IMR-90 (cell line): ENCODE results near the gene TPP2. TPM values are rescaled to one million over a fixed set of nuclear protein-coding genes. Genes with fewer than 3 reads are reported as not detected.

Experiments
- ATAC-seq: fragments of 200-7000 bp; cut with Tn5 transposase; 2 replicates; pipeline ENCODE4 v1.9.1; 2020; ENCODE audit warnings: low read depth, mild to moderate bottlenecking, moderate library complexity
- BruUV-seq: library from RNA; stranded (reverse); fragments of 400-500 nt; replicated peaks from 2 replicates; lab custom pipeline; 2021; lab: Mats Ljungman, UMichigan
- CTCF ChIA-PET: fragments of 300-600 bp; formaldehyde crosslinking; extraction: SDS; loops from one replicate; lab custom pipeline; 2021; ENCODE audit warnings: antibody characterized with exemption; lab: Yijun Ruan, JAX
- POLR2A ChIA-PET: fragments of 300-600 bp; sonication (Branson Sonifier 250); formaldehyde crosslinking; loops from one replicate; lab custom pipeline; 2022; ENCODE audit warnings: antibody characterized with exemption; ENCODE audit not compliant: unreplicated experiment; lab: Charles Lee
- DNase-seq: peaks from one replicate; pipeline ENCODE4 v3.0.0; 2013
- H2AFZ ChIP-seq: replicated peaks from 2 replicates; pipeline ENCODE3; 2013; ENCODE audit warnings: low read length, mild to moderate bottlenecking; ENCODE audit not compliant: poor library complexity
- H2AK5ac ChIP-seq: 2 replicates; pipeline ENCODE4 v1.6.1; 2013; ENCODE audit warnings: low read depth, low read length, inconsistent platforms
- H2AK9ac ChIP-seq: replicated peaks from 2 replicates; pipeline ENCODE3; 2013; ENCODE audit warnings: mild to moderate bottlenecking, low read depth, low read length, moderate library complexity; ENCODE audit not compliant: poor library complexity
- H2BK120ac ChIP-seq: 2 replicates; pipeline ENCODE4 v1.6.1; 2013; ENCODE audit warnings: low read depth, low read length, inconsistent platforms
- H2BK15ac ChIP-seq: 3 replicates; pipeline ENCODE4 v1.6.1; 2013; ENCODE audit warnings: low read depth, low read length, inconsistent platforms
- H2BK20ac ChIP-seq: 2 replicates; pipeline ENCODE4 v1.6.1; 2013; ENCODE audit warnings: low read depth, mild to moderate bottlenecking, inconsistent platforms, low read length, moderate library complexity
- H2BK5ac ChIP-seq: 2 replicates; pipeline ENCODE4 v1.6.1; 2013; ENCODE audit warnings: mild to moderate bottlenecking, low read depth, low read length, inconsistent platforms; ENCODE audit not compliant: poor library complexity, severe bottlenecking
- H3K14ac ChIP-seq: replicated peaks from 2 replicates; pipeline ENCODE4 v1.6.1; 2013; ENCODE audit warnings: low read depth, low read length, inconsistent platforms
- H3K18ac ChIP-seq: 2 replicates; pipeline ENCODE4 v1.6.1; 2013; ENCODE audit warnings: low read depth, low read length, control low read depth
- H3K23ac ChIP-seq: 2 replicates; pipeline ENCODE4 v1.6.1; 2013; ENCODE audit warnings: low read depth, low read length, inconsistent platforms
- H3K27ac ChIP-seq: 2 replicates; pipeline ENCODE4 v1.5.1; 2013; ENCODE audit warnings: mild to moderate bottlenecking, control low read depth, low read length; ENCODE audit not compliant: insufficient read depth
- H3K27me3 ChIP-seq: 2 replicates; pipeline ENCODE4 v1.6.1; 2013; ENCODE audit warnings: low read length; ENCODE audit not compliant: control insufficient read depth, insufficient read depth
- H3K36me3 ChIP-seq: 2 replicates; pipeline ENCODE4 v1.6.1; 2013; ENCODE audit warnings: low read length, mixed read lengths; ENCODE audit not compliant: control insufficient read depth, insufficient read depth
- H3K4ac ChIP-seq: 2 replicates; pipeline ENCODE4 v1.6.1; 2013; ENCODE audit warnings: low read depth, low read length, inconsistent platforms
- H3K4me1 ChIP-seq: 2 replicates; pipeline ENCODE4 v1.6.1; 2013; ENCODE audit warnings: low read length, mixed read lengths; ENCODE audit not compliant: control insufficient read depth, insufficient read depth
- H3K4me2 ChIP-seq: 2 replicates; pipeline ENCODE4 v1.6.1; 2013; ENCODE audit warnings: low read depth, mild to moderate bottlenecking, control low read depth, low read length, moderate library complexity
- H3K4me3 ChIP-seq: 2 replicates; pipeline ENCODE4 v1.5.1; 2013; ENCODE audit warnings: low read depth, mild to moderate bottlenecking, control low read depth, low read length, moderate library complexity; ENCODE audit not compliant: insufficient read depth
- H3K56ac ChIP-seq: 2 replicates; pipeline ENCODE4 v1.6.1; 2013; ENCODE audit warnings: low read length, inconsistent platforms; ENCODE audit not compliant: insufficient read depth; ENCODE audit errors: extremely low read depth
- H3K79me1 ChIP-seq, 2 experiments: 2 replicates each; pipeline ENCODE4 v1.6.1; 2013; ENCODE audit warnings: low read length in 2 of 2, inconsistent platforms in 1 of 2, low read depth in 1 of 2
- H3K9ac ChIP-seq: 2 replicates; pipeline ENCODE4 v1.6.1; 2013; ENCODE audit warnings: low read depth, low read length, control low read depth
- H3K9me1 ChIP-seq: 2 replicates; pipeline ENCODE4 v1.6.1; 2013; ENCODE audit warnings: low read length, inconsistent platforms; ENCODE audit not compliant: insufficient read depth
- H3K9me3 ChIP-seq: 2 replicates; pipeline ENCODE4 v1.6.1; 2013; ENCODE audit warnings: low read length; ENCODE audit not compliant: control insufficient read depth, insufficient read depth
- H4K20me1 ChIP-seq: 2 replicates; pipeline ENCODE4 v1.6.1; 2013; ENCODE audit warnings: low read length, inconsistent platforms; ENCODE audit not compliant: insufficient read depth
- H4K5ac ChIP-seq: 2 replicates; pipeline ENCODE4 v1.6.1; 2013; ENCODE audit warnings: mild to moderate bottlenecking, low read depth, low read length, control low read depth
- H4K8ac ChIP-seq, 2 experiments: 2 replicates each; pipeline ENCODE4 v1.6.1; 2013; ENCODE audit warnings: low read depth in 2 of 2, low read length in 2 of 2, control low read depth in 1 of 2, inconsistent platforms in 1 of 2
- H4K91ac ChIP-seq: 2 replicates; pipeline ENCODE4 v1.6.1; 2013; ENCODE audit warnings: low read depth, low read length, inconsistent platforms; ENCODE audit not compliant: insufficient read depth
- BHLHE40 ChIP-seq: fragments of 150-350 bp; IDR thresholded peaks from 2 replicates; pipeline ENCODE4 v1.6.1; 2016; ENCODE audit warnings: mild to moderate bottlenecking, low read depth, low read length
- CEBPB ChIP-seq: IDR thresholded peaks from 2 replicates; pipeline ENCODE4 v1.6.1; 2012; ENCODE audit warnings: low read depth, low read length, improper control_type of control experiment
- CHD1 ChIP-seq: IDR thresholded peaks from 2 replicates; pipeline ENCODE4 v1.6.1; 2012; ENCODE audit warnings: low read depth, low read length, improper control_type of control experiment
- FOS ChIP-seq: fragments of 150-350 bp; IDR thresholded peaks from 2 replicates; pipeline ENCODE4 v1.6.1; 2016; ENCODE audit warnings: low read depth, low read length
- MAFK ChIP-seq: IDR thresholded peaks from 2 replicates; pipeline ENCODE4 v1.6.1; 2012; ENCODE audit warnings: low read depth, low read length, improper control_type of control experiment
- MAZ ChIP-seq: IDR thresholded peaks from 2 replicates; pipeline ENCODE4 v1.6.1; 2012; ENCODE audit warnings: low read depth, mild to moderate bottlenecking, low read length, improper control_type of control experiment, moderate library complexity, borderline replicate concordance
- MXI1 ChIP-seq: IDR thresholded peaks from 2 replicates; pipeline ENCODE4 v1.6.1; 2012; ENCODE audit warnings: low read depth, mild to moderate bottlenecking, low read length, moderate library complexity, borderline replicate concordance
- NFE2L2 ChIP-seq: fragments of 150-350 bp; IDR thresholded peaks from 2 replicates; pipeline ENCODE4 v1.6.1; 2016; ENCODE audit warnings: low read depth, mild to moderate bottlenecking, low read length
- POLR2A ChIP-seq: IDR thresholded peaks from 2 replicates; pipeline ENCODE4 v1.6.1; 2012; ENCODE audit warnings: mild to moderate bottlenecking, low read depth, low read length
- RAD21 ChIP-seq: IDR thresholded peaks from 2 replicates; pipeline ENCODE4 v1.6.1; 2012; ENCODE audit warnings: low read length, improper control_type of control experiment
- RCOR1 ChIP-seq: IDR thresholded peaks from 2 replicates; pipeline ENCODE4 v1.6.1; 2012; ENCODE audit warnings: mild to moderate bottlenecking, low read length, improper control_type of control experiment; ENCODE audit not compliant: insufficient replicate concordance
- RFX5 ChIP-seq: IDR thresholded peaks from 2 replicates; pipeline ENCODE4 v1.8.0; 2012; ENCODE audit warnings: low read depth, mild to moderate bottlenecking, low read length, moderate library complexity
- SMC3 ChIP-seq: fragments of 150-350 bp; IDR thresholded peaks from 2 replicates; pipeline ENCODE4 v1.6.1; 2016; ENCODE audit warnings: low read depth, mild to moderate bottlenecking, antibody characterized with exemption, low read length, moderate library complexity
- WGBS, 2 experiments: methylation state at CpG; one replicate each; pipeline versions ENCODE4 v1.1.5 to v1.1.7; 2013; ENCODE audit warnings: missing lambda C conversion rate in 2 of 2; ENCODE audit not compliant: insufficient read length in 1 of 2; ENCODE audit errors: extremely low coverage in 2 of 2; 5-methylcytosine and 5-hydroxymethylcytosine counted together
- dilution Hi-C: fragments of 300-500 bp; cut with HindIII; formaldehyde crosslinking; loops from one replicate; pipeline ENCODE4 v1.14.3; 2018; ENCODE audit warnings: low sequenced_read_pairs; ENCODE audit not compliant: unreplicated experiment
- in situ Hi-C: fragments of 300-500 bp; cut with MboI; formaldehyde crosslinking; loops from 3 replicates; pipeline ENCODE4 v1.14.3; 2019; ENCODE audit warnings: low sequenced_read_pairs, inconsistent platforms, mixed read lengths
- intact Hi-C: fragments of 100-400 bp; cut with micrococcal nuclease; formaldehyde crosslinking; loops from 2 replicates; pipeline ENCODE4 v1.10.0; 2022
- polyA plus RNA-seq, 3 experiments: library from polyadenylated mRNA; depleted of rRNA; stranded (reverse); fragments of >200 nt; gene quantifications; 2 replicates each; pipeline ENCODE4 v1.2.3, GENCODE V29; 2012; ENCODE audit warnings: low replicate concordance in 1 of 3
- total RNA-seq: library from RNA; depleted of rRNA; stranded (reverse); fragments of >200 nt; gene quantifications from 2 replicates; pipeline ENCODE4 v1.2.3, GENCODE V29; 2012
- TF ChIP-seq, protein P1 (sequence below): fragments of 150-350 bp; IDR thresholded peaks from 2 replicates; pipeline ENCODE4 v1.6.1; 2017; ENCODE audit warnings: mild to moderate bottlenecking, antibody characterized with exemption, low read length, low read depth
- TF ChIP-seq, protein P2 (sequence below): conservative IDR thresholded peaks from 2 replicates; pipeline ENCODE4 v1.5.1; 2012; ENCODE audit warnings: mild to moderate bottlenecking, low read depth, low read length, improper control_type of control experiment
- TF ChIP-seq, protein P3 (sequence below): fragments of 150-350 bp; IDR thresholded peaks from 2 replicates; pipeline ENCODE4 v1.6.1; 2016; ENCODE audit warnings: low read depth, mild to moderate bottlenecking, low read length, moderate library complexity, borderline replicate concordance

Gene TPP2
- total and polyA plus RNA-seq, 2 of the 4 experiments (the other 2 are of a cell fraction) = 27.6 to 52.9 TPM

DNA sequence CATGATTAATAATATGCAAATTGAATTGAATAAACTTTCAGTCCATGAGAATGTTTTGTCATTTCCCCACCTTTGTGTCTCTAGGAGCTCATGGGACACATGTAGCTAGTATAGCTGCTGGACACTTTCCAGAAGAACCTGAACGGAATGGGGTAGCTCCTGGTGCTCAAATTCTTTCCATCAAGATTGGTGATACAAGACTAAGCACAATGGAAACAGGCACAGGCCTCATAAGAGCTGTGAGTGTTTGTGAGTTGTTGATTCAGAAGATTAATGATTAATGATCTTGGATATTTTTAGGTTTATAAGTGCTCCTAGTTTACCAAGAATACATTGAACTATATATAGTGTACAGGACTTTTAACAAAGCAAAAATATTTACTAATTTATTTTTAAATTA is 30.1 kb downstream of the TPP2 start:
- POLR2A ChIA-PET = no interaction called here
- BruUV-seq = no TSS peak
- H4K5ac ChIP-seq = no peak overlapping the region
- no peak overlapping the region for H2AK5ac ChIP-seq
- H2BK20ac ChIP-seq = no peak overlapping the region
- H3K4ac ChIP-seq = no peak overlapping the region
- in situ Hi-C loops = no loop called here
- TF ChIP-seq FOS (no peak), NFE2L2 (no peak), RFX5 (no peak), BHLHE40 (no peak), RCOR1 (no peak), MXI1 (no peak), MAFK (no peak), RAD21 (no peak), POLR2A (no peak), MAZ (no peak), CEBPB (no peak), SMC3 (no peak), CHD1 (no peak)
- TF ChIP-seq, protein P1, sequence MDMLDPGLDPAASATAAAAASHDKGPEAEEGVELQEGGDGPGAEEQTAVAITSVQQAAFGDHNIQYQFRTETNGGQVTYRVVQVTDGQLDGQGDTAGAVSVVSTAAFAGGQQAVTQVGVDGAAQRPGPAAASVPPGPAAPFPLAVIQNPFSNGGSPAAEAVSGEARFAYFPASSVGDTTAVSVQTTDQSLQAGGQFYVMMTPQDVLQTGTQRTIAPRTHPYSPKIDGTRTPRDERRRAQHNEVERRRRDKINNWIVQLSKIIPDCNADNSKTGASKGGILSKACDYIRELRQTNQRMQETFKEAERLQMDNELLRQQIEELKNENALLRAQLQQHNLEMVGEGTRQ = no peak
- TF ChIP-seq, protein P2, sequence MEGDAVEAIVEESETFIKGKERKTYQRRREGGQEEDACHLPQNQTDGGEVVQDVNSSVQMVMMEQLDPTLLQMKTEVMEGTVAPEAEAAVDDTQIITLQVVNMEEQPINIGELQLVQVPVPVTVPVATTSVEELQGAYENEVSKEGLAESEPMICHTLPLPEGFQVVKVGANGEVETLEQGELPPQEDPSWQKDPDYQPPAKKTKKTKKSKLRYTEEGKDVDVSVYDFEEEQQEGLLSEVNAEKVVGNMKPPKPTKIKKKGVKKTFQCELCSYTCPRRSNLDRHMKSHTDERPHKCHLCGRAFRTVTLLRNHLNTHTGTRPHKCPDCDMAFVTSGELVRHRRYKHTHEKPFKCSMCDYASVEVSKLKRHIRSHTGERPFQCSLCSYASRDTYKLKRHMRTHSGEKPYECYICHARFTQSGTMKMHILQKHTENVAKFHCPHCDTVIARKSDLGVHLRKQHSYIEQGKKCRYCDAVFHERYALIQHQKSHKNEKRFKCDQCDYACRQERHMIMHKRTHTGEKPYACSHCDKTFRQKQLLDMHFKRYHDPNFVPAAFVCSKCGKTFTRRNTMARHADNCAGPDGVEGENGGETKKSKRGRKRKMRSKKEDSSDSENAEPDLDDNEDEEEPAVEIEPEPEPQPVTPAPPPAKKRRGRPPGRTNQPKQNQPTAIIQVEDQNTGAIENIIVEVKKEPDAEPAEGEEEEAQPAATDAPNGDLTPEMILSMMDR = no peak
- TF ChIP-seq, protein P3, sequence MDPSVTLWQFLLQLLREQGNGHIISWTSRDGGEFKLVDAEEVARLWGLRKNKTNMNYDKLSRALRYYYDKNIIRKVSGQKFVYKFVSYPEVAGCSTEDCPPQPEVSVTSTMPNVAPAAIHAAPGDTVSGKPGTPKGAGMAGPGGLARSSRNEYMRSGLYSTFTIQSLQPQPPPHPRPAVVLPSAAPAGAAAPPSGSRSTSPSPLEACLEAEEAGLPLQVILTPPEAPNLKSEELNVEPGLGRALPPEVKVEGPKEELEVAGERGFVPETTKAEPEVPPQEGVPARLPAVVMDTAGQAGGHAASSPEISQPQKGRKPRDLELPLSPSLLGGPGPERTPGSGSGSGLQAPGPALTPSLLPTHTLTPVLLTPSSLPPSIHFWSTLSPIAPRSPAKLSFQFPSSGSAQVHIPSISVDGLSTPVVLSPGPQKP = no peak
- no peaks in the 10 kb centered on the region for H3K9me3 ChIP-seq
- no peak for DNase-seq
- no peak overlapping the region for H3K27ac ChIP-seq
- no peak overlapping the region for H3K4me2 ChIP-seq
- no peak overlapping the region for H4K91ac ChIP-seq
- H3K79me1 ChIP-seq = peaks cover 12 to 16% of the 10 kb centered on the region in 2 experiments
- WGBS, 2 experiments = 80% methylated on average over 1 of the region's 1 CpG; no CpG with 5 or more reads in 1 of the 2 experiments
- H3K56ac ChIP-seq = no peak overlapping the region
- H2AFZ ChIP-seq = no peak overlapping the region
- H3K9ac ChIP-seq = no peak overlapping the region
- CTCF ChIA-PET = interaction anchor here (0.6 kb wide), 1 partner anchor 1284 kb away, joined by 3 read pairs; no protein-coding TSS in a partner anchor
- no peaks in the 10 kb centered on the region for H3K4me1 ChIP-seq
- no peak overlapping the region for H3K4me3 ChIP-seq
- no peak overlapping the region for H3K23ac ChIP-seq
- peaks cover 3% of the 10 kb centered on the region; the same call in 1 of the 2 replicates for H3K9me1 ChIP-seq
- no peak overlapping the region for H3K18ac ChIP-seq
- no peak overlapping the region for H2BK15ac ChIP-seq
- no peaks in the 10 kb centered on the region for H3K27me3 ChIP-seq
- no peak overlapping the region for H2BK5ac ChIP-seq
- H2BK120ac ChIP-seq = no peak overlapping the region
- no peak for ATAC-seq
- no peak overlapping the region for H4K8ac ChIP-seq
- dilution Hi-C loops = no loop called here
- peaks cover 23% of the 10 kb centered on the region for H3K36me3 ChIP-seq
- H2AK9ac ChIP-seq = no peak overlapping the region
- intact Hi-C loops = no loop called here
- no peaks in the 10 kb centered on the region; the same call in 1 of the 2 replicates for H4K20me1 ChIP-seq
- no peak overlapping the region for H3K14ac ChIP-seq
